B cell (primary cell): ENCODE results near the gene CD80. TPM values are rescaled to one million over a fixed set of nuclear protein-coding genes. Genes with fewer than 3 reads are reported as not detected.

Experiments
- ATAC-seq: fragments of 200-7000 bp; cut with Tn5 transposase; one replicate; pipeline ENCODE4 v1.10.0; 2021; ENCODE audit warnings: low read depth, mild to moderate bottlenecking, moderate number of reproducible peaks, moderate library complexity
- CTCF ChIA-PET: fragments of 350-600 bp; sonication (Branson Sonifier 250); formaldehyde crosslinking; loops from one replicate; lab custom pipeline; 2021; ENCODE audit warnings: antibody characterized with exemption, inconsistent platforms; lab: Charles Lee
- POLR2A ChIA-PET: fragments of 350-600 bp; sonication (Branson Sonifier 250); formaldehyde crosslinking; loops from one replicate; lab custom pipeline; 2021; ENCODE audit warnings: antibody characterized with exemption; lab: Charles Lee
- DNase-seq: peaks from one replicate; pipeline ENCODE4 v3.0.0; 2013
- H2AFZ ChIP-seq: 2 replicates; pipeline ENCODE4 v1.6.1; 2012; ENCODE audit warnings: mild to moderate bottlenecking, low read depth, low read length; ENCODE audit not compliant: insufficient read depth, poor library complexity, severe bottlenecking
- H3K27ac ChIP-seq, 2 donors: 1 replicate in 1 of 2; 2 replicates in 1 of 2; pipeline ENCODE4 v1.5.1; 2012 to 2013; ENCODE audit warnings: low read length in 2 of 2, mild to moderate bottlenecking in 2 of 2, moderate library complexity in 1 of 2
- H3K27me3 ChIP-seq, 4 experiments: fragments of 200-600 bp in 1 of 4; sonication (generic) in 1 of 4; replicated peaks in 1 of 4; 1 replicate in 2 of 4; 2 replicates in 2 of 4; pipeline versions ENCODE4 v1.6.1 to v1.7.0; 2013 to 2016; ENCODE audit warnings: low read length in 3 of 4, mild to moderate bottlenecking in 2 of 4, mixed read lengths in 1 of 4, moderate library complexity in 1 of 4; ENCODE audit not compliant: insufficient read depth in 4 of 4, control insufficient read depth in 3 of 4; ENCODE audit errors: control extremely low read depth in 1 of 4
- H3K36me3 ChIP-seq, 2 experiments: replicated peaks in 1 of 2; 1 replicate in 1 of 2; 2 replicates in 1 of 2; pipeline versions ENCODE4 v1.6.1 to v1.7.1; 2013; ENCODE audit warnings: low read length in 1 of 2; ENCODE audit not compliant: insufficient read depth in 2 of 2, control insufficient read depth in 1 of 2; ENCODE audit errors: control extremely low read depth in 1 of 2, extremely low read depth in 1 of 2
- H3K4me1 ChIP-seq, 2 donors: fragments of 200-600 bp in 1 of 2; sonication (generic) in 1 of 2; 1 replicate in 1 of 2; 2 replicates in 1 of 2; pipeline versions ENCODE4 v1.5.1 to v1.6.1; 2013 to 2017; ENCODE audit warnings: low read length in 2 of 2; ENCODE audit not compliant: control insufficient read depth in 2 of 2, insufficient read depth in 2 of 2
- H3K4me2 ChIP-seq: replicated peaks from 2 replicates; pipeline ENCODE3; 2012; ENCODE audit warnings: mild to moderate bottlenecking, low read depth, low read length; ENCODE audit not compliant: poor library complexity, severe bottlenecking
- H3K4me3 ChIP-seq, 5 experiments: fragments of 200-600 bp in 1 of 5; sonication (generic) in 1 of 5; 1 replicate in 3 of 5; 2 replicates in 2 of 5; pipeline versions ENCODE4 v1.5.1 to v1.7.0; 2011 to 2016; ENCODE audit warnings: low read length in 4 of 5, mild to moderate bottlenecking in 4 of 5, low read depth in 2 of 5, control low read depth in 1 of 5, moderate library complexity in 1 of 5; ENCODE audit not compliant: insufficient read depth in 1 of 5; ENCODE audit errors: control extremely low read depth in 1 of 5, extremely low read depth in 1 of 5
- H3K79me2 ChIP-seq: fragments of 200-600 bp; sonication (generic); one replicate; pipeline ENCODE4 v1.6.0; 2016; ENCODE audit warnings: low read length; ENCODE audit not compliant: control insufficient read depth, insufficient read depth
- H3K9ac ChIP-seq: fragments of 200-600 bp; sonication (generic); 2 replicates; pipeline ENCODE4 v1.6.1; 2017; ENCODE audit warnings: mild to moderate bottlenecking, low read length, moderate library complexity
- H3K9me3 ChIP-seq, 3 donors: one replicate each; pipeline versions ENCODE4 v1.6.1 to v1.7.1; 2013; ENCODE audit warnings: low read length in 2 of 3; ENCODE audit not compliant: control insufficient read depth in 2 of 3, insufficient read depth in 1 of 3; ENCODE audit errors: control extremely low read depth in 1 of 3
- H4K20me1 ChIP-seq: 2 replicates; pipeline ENCODE4 v1.6.0; 2012; ENCODE audit warnings: mild to moderate bottlenecking, low read length; ENCODE audit not compliant: insufficient read depth, control insufficient read depth, poor library complexity, severe bottlenecking
- H3K27ac Mint-ChIP-seq: one replicate; pipeline ENCODE4 v1.8.0; 2021; ENCODE audit warnings: mixed read lengths
- H3K27me3 Mint-ChIP-seq: one replicate; pipeline ENCODE4 v1.8.0; 2021; ENCODE audit warnings: mixed read lengths
- H3K4me1 Mint-ChIP-seq: one replicate; pipeline ENCODE4 v1.8.0; 2021; ENCODE audit warnings: mixed read lengths
- H3K4me3 Mint-ChIP-seq: one replicate; pipeline ENCODE4 v1.8.0; 2021; ENCODE audit warnings: mixed read lengths
- H3K9me3 Mint-ChIP-seq: one replicate; pipeline ENCODE4 v1.8.0; 2022; ENCODE audit warnings: mixed read lengths; ENCODE audit not compliant: insufficient read depth
- CTCF ChIP-seq: fragments of 200-600 bp; IDR thresholded peaks from one replicate; pipeline ENCODE4 v1.8.0; 2022; ENCODE audit warnings: antibody characterized with exemption, mild to moderate bottlenecking
- EZH2 ChIP-seq: IDR thresholded peaks from 2 replicates; pipeline ENCODE4 v1.6.1; 2012; ENCODE audit warnings: borderline replicate concordance, low read depth, mild to moderate bottlenecking, moderate library complexity, low read length; ENCODE audit not compliant: insufficient read depth, poor library complexity, severe bottlenecking
- WGBS: methylation state at CpG from one replicate; pipeline ENCODE4 v1.1.5; 2013; ENCODE audit warnings: missing lambda C conversion rate; ENCODE audit not compliant: insufficient coverage; 5-methylcytosine and 5-hydroxymethylcytosine counted together
- intact Hi-C: fragments of 100-400 bp; cut with micrococcal nuclease; formaldehyde crosslinking; loops from one replicate; pipeline ENCODE4 v1.10.0; 2022
- polyA plus RNA-seq: library from polyadenylated mRNA; depleted of rRNA; stranded (reverse); fragments of >200 nt; gene quantifications from 2 replicates; pipeline ENCODE4 v1.2.3, GENCODE V29; 2012
- total RNA-seq, 2 donors: library from RNA; stranded (reverse); fragments of 120-200 nt in 1 of 2; gene quantifications; 1 replicate in 1 of 2; 2 replicates in 1 of 2; pipeline versions ENCODE4 v1.2.3 to v1.2.4, GENCODE V29; 2013 to 2022

The CD80 gene
- total and polyA plus RNA-seq, 2 donors (not counting 1 experiment from before 2014, with no cell fraction given), result 15.0 to 26.5 TPM

- H4K20me1 ChIP-seq, result no peaks in the 10 kb centered on the region
- no peak overlapping the region for H3K9ac ChIP-seq
- no peaks in the 10 kb centered on the region for H3K27me3 Mint-ChIP-seq
- no peak overlapping the region for H3K4me3 Mint-ChIP-seq
- peaks cover 0 to 11% of the 10 kb centered on the region in 2 experiments for H3K36me3 ChIP-seq
- H3K27ac Mint-ChIP-seq, result peak overlapping the region; percentile 26
- no peaks in the 10 kb centered on the region for H3K27me3 ChIP-seq
- ChIA-PET POLR2A (no interaction called here), CTCF (interaction anchor here (1.0 kb wide), 1 partner anchor 12 kb away, joined by 4 read pairs; no protein-coding TSS in a partner anchor)
- no peak overlapping the region for H3K4me2 ChIP-seq
- H3K4me1 Mint-ChIP-seq, result peaks cover 58% of the 10 kb centered on the region
- ATAC-seq (no peak), DNase-seq (no peak)
- TF ChIP-seq EZH2 (no peak), CTCF (no peak)
- peaks cover 30 to 33% of the 10 kb centered on the region in 2 donors for H3K4me1 ChIP-seq
- H3K27ac ChIP-seq, result no peak overlapping the region
- intact Hi-C loops, result loop anchor here (5.0 kb wide), 2 partner anchors 38 to 42 kb away; no protein-coding TSS in a partner anchor
- H3K4me3 ChIP-seq, result no peak overlapping the region
- no peaks in the 10 kb centered on the region for H3K9me3 Mint-ChIP-seq
- peaks cover 0 to 2% (median 0%) of the 10 kb centered on the region in 3 donors for H3K9me3 ChIP-seq
- H3K79me2 ChIP-seq, result no peaks in the 10 kb centered on the region
- H2AFZ ChIP-seq, result no peak overlapping the region
- WGBS, result 98% methylated on average over 7 of the region's 10 CpGs
Measured at GRCh38 chr3:119585208-119585607, 25.8 kb upstream of the CD80 start.

DNA sequence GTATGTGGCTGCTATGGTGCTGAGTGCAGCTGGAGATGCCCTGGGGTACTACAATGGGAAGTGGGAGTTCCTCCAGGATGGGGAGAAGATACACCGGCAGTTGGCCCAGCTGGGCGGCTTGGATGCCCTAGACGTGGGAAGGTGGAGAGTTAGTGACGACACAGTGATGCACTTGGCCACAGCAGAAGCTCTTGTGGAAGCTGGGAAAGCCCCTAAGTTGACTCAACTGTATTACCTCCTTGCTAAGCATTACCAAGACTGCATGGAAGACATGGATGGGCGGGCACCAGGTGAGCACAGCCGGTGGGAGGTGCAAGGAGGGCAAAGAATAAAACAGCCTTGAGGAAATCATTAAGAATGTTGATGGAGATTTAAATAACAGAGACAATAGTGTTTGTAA lies 22.8 kb upstream of the CD80 start:
- Histone ChIP-seq H4K20me1 (no peaks in the 10 kb centered on the region), H3K79me2 (no peaks in the 10 kb centered on the region), H3K27ac (no peak overlapping the region), H3K36me3 (peaks cover 0 to 11% of the 10 kb centered on the region in 2 experiments), H3K9ac (no peak overlapping the region), H3K4me1 (peaks cover 12 to 19% of the 10 kb centered on the region in 2 donors), H2AFZ (no peak overlapping the region), H3K9me3 (no peaks in the 10 kb centered on the region), H3K4me3 (no peak overlapping the region), H3K27me3 (no peaks in the 10 kb centered on the region), H3K4me2 (no peak overlapping the region)
- H3K27ac Mint-ChIP-seq, result peak overlapping the region; percentile 76
- no peaks in the 10 kb centered on the region for H3K9me3 Mint-ChIP-seq
- peak overlapping the region; percentile 39 for H3K4me3 Mint-ChIP-seq
- intact Hi-C loops, result loop anchor here (5.0 kb wide), 2 partner anchors 95 to 120 kb away; partner anchors contain the start of genes COX17 and TMEM39A
- ATAC-seq, result no peak
- H3K27me3 Mint-ChIP-seq, result no peaks in the 10 kb centered on the region
- peaks cover 39% of the 10 kb centered on the region for H3K4me1 Mint-ChIP-seq
- ChIA-PET CTCF (interaction anchor here (0.7 kb wide), 1 partner anchor 16 kb away, joined by 3 read pairs; no protein-coding TSS in a partner anchor), POLR2A (interaction anchor here (1.0 kb wide), 1 partner anchor 44 kb away, joined by 3 read pairs; no protein-coding TSS in a partner anchor)
- DNase-seq, result peak; percentile 49
- TF ChIP-seq EZH2 (no peak), CTCF (no peak)
- WGBS, result 83% methylated on average over 5 of the region's 6 CpGs
